Stimulated activated CD4-positive, alpha-beta T cell treated with anti-CD3 and anti-CD28 coated beads, Interleukin-12 subunit alpha, Interleukin-12 subunit beta, amount 100 ng/mL, for 48 hours (primary cell): ENCODE results near the gene PODXL.
"Not testable (repeated sequence)": the region's sequence is repeated elsewhere in the genome, so short reads cannot be mapped to it uniquely, and the experiment has no call there.

Source experiments
- DNase-seq, 3 donors: peaks; one replicate each; pipeline ENCODE4 v3.0.0-alpha.2; 2020; ENCODE audit warnings: low read depth in 2 of 3, low spot score in 1 of 3

The PODXL gene

DNA sequence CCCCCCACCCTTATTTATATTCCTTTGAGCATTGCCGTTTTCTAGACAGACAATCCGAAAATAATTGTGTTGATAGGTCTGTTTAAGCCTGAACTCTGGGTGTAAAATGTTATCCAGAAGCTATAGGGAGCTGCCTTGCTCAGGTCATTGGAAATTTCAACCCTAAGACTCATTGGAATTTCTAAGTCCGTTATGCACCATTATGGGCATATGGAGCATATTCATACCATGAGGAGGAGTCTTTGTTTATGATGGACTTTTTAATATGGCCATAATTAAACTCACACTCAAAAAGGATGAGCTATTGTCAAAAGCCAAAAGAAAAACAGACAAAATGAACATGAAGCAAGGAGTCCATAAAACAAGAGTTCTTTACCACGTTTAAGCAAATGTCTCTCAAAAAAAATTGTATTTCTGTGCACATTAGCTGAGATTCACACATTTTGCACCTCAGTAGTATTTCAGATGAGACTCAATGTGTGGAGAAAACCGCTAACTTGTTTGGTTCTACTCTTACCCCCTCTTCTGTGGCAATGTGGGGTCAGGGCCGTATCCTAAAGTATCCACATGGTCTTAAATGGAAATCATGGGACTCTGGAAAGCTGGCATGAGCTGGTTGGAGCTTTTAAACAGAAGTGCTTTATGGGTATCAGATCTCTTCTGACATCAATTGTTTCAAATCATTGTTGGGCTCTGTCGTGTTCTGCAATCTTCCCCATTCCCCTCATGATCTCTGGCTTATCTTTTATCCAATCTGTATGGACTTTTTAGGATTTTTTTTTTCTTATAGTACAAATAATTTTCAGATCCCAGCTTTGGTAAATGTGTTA is 60.5 kb downstream of the PODXL start:
- no peak for DNase-seq

DNA sequence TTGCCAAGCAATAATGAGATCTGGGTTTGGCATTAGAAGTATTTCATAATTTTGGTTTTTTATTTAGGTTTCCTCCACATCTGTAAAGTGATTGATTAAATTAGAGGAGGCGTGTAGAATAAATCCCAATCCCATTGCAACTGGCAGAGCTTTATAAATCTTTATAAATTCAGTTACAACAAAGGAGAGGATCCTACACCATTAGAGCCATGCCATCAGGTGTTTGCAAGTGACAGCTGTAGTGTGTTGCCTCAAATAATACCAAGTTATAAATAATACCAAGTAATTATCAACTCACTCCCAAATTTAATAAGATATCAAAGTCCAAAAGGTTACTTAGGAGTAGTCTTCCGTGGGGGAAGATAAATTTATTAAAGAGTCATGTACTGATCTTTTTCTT is 62.2 kb downstream of the PODXL start:
- no peak for DNase-seq

- DNase-seq = no peak
Observed at GRCh38 chr7:131493581-131493980, 62.8 kb downstream of the PODXL start.

- DNase-seq = no peak
Observed at GRCh38 chr7:131493081-131493480, 63.3 kb downstream of the PODXL start.

DNA sequence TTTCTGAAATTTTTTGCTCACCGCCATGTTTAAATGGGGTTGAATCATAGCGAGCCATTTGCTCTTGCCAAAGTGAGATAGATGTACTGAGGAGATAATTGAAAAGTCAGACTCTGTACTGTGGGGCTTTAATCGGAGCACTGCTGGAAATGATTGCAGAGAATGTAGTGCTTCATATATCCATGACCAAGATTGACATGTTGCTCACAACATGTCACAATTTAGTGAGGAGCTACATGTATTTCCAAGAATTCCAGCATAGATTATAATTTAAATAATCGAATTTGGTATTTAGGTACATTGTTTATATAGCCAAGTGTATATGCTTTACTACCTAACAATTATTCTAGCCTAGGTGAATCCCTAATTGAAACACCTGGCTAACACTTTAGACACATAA is 66.5 kb downstream of the PODXL start:
- DNase-seq = no peak

GRCh38 chr7:131489196-131489595 is 67.2 kb downstream of the PODXL start:
- no peak for DNase-seq

DNA sequence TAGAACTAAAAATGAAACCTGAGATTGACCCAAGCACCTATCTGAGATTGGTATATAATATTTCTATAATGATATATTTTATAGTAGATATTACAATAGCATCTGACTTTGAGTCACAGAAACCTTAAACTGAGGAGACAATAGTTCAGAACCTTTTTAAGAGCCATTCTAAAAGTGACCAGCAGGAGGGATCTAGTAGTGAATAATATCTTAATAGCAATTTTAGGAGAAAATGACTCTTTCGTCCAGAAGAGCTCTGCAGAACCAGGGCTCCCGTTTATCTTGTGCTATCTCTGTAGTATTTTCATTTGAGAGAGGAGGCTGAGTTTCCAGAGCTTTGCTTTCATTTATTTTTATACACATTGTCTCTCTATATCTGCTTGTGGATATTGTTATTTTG is 68.1 kb downstream of the PODXL start:
- DNase-seq = no peak

GRCh38 chr7:131487217-131487616 is 69.2 kb downstream of the PODXL start:
- DNase-seq = no peak

DNA sequence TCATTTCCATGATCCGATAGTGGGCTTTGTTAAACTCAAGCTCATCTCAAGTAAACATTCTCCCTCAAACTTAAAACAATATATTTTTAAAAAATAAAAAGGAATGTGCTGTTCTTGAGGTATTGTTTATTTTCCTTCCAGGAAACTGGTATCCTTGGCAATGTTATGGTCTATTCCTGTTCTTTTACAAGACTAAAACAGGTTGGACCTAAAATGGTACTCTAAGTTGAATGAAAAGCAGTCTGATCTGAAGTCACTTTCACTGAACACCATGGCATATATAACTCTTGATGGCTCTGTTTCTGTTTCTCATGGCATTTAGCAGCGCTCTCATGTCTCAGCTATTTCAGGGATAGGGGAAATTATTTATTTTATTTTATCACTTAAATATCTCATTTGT is 70.1 kb downstream of the PODXL start:
- DNase-seq = no peak

GRCh38 chr7:131483586-131483985 is 72.8 kb downstream of the PODXL start:
- DNase-seq = no peak

- DNase-seq = no peak
Observed at GRCh38 chr7:131482800-131483199, 73.6 kb downstream of the PODXL start.

- no peak for DNase-seq
Observed at GRCh38 chr7:131480384-131481315, 75.8 kb downstream of the PODXL start.

- no peak for DNase-seq
Observed at GRCh38 chr7:131476740-131477139, 79.7 kb downstream of the PODXL start.

GRCh38 chr7:131471250-131472004 is 85.0 kb downstream of the PODXL start:
- no peak for DNase-seq

DNA sequence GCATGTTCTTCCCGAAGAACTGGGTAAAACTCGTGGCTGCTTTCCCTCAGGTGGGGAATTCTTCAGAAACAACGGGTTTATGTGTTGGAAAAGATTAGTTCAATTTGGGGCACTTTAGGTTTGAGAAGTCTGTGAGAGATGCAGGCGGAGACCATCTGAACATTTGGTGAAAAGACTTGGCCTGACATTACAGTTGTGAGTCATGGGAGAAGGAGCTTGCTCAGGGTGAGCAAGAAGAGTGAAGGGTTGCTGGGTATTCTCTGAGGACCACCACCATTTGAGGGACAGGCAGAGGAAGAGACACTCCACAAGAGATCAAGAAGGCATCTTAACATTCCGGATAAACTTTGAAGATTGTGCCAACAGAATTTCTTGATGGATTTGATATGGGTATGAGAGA is 88.6 kb downstream of the PODXL start:
- no peak for DNase-seq

DNA sequence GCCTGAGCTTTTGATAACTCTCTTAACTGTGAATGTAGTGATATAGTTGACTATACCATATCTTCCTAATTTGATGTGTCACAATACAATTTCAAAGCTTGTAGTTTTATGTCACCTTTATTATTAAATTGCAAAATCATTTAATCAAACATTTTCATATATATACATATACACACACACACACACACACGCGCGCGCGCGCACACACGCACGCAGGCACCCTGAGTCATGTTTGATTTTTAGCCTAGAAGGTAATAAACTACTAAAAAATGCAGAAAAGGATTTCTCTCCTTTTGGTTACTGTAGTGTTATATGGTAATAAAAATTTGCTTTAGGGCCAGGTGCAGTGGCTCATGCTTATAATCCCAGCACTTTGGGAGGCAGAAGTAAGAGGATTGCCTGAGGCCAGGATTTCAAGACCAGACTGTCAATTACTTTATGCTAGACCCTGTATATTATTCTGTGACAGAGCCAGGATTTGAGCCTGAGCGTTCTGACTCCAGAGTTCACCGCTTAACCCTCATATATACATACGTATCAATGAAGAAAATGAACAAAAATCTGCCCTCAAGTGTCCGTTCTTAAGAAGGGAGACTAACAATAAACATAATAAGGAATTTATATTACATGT is 89.6 kb downstream of the PODXL start:
- no peak for DNase-seq

DNA sequence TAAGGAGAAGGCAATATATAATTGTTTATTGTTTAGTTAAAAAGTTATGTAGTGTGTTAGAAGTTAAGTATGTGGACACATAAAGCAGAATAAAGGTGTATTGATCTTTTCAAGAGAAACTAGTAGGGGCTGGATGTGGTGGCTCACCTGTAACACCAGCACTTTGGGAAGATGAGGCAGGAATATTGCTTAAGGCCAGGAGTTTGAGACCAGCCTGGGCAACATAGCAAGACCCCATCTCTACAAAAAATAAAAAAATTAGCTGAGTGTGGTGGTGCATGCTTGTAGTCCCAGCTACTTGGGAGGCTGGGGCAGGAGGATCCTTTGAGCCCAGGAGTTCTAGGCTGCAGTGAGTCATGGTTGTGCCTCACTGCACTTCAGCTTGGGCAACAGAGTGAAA is 93.7 kb downstream of the PODXL start:
- DNase-seq = not testable (repeated sequence)

- DNase-seq = no peak
Observed at GRCh38 chr7:131462059-131462458, 94.4 kb downstream of the PODXL start.

DNA sequence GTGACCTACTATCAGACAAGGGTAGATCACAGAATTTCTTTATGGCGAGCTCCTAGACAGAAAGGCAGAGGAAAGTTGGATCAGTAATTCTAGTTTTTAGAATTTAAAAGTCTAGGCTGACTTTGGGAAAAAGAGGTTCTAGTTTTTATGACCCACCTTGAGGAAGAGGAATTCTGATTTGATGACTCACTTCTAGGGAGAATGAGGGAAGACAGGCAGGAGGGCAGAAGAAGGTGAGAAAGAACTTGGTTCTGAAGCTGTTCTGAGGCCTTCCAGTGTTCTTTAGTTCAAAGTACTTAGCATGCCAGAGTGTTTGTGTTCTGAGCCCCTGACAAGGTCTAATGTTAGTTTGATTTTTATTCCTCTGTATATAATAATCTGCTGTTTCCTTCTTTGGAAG is 97.2 kb downstream of the PODXL start:
- no peak for DNase-seq

DNA sequence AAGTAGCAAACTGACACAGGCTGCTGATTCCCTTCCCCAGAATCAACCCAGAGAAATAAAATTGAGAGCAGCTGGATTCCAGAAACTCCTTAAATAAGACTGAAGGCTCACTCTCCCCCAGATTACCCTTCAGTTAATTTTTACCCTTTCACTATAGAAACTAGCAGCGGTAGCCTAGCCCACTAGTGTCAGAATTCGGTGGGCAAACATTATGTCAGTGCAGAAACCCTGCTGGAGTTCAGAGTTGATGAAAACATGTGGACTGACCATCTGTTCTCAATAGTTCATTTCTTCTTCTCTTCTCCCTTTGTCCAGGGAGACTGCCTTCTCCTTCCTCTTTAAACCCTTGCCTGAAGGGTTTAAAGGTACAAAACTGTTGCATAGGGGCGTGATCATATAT is 100.1 kb downstream of the PODXL start:
- no peak for DNase-seq

DNA sequence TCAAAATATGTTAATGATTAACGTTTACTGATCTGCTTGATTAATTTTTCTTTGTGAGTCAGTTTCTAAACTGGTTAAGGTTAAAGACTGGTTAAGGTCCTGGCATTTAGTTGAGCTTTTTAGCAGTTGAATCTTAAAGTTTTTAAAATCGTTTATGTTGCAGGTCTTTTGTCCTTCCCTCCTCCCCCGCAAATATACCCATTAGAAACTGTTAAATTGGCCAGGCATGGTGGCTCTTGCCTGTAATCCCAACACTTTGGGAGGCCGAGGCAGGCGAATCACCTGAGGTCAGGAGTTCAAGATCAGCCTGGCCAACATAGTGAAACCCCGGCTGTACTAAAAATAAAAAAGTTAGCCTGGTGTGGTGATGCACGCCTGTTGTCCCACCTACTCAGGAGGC is 100.9 kb downstream of the PODXL start:
- no peak for DNase-seq
